Mesenchymal stem cell (in vitro differentiated cells and primary cell): Measurements from ENCODE around the gene NGEF. TPM values are rescaled to one million over a fixed set of nuclear protein-coding genes. Genes with fewer than 3 reads are reported as not detected.

Source experiments
- DNase-seq: peaks from one replicate; pipeline ENCODE4 v3.0.0-alpha.2; 2013
- H2AFZ ChIP-seq: one replicate; pipeline ENCODE4 v1.6.1; 2013; ENCODE audit warnings: low read depth, mild to moderate bottlenecking, control low read depth, inconsistent platforms, low read length, moderate library complexity
- H2AK5ac ChIP-seq: 2 replicates; pipeline ENCODE4 v1.6.1; 2013; ENCODE audit warnings: low read length, moderate library complexity, mild to moderate bottlenecking, inconsistent platforms; ENCODE audit not compliant: severe bottlenecking
- H2BK120ac ChIP-seq: one replicate; pipeline ENCODE4 v1.6.1; 2013; ENCODE audit warnings: low read depth, mild to moderate bottlenecking, inconsistent platforms, low read length, moderate library complexity
- H2BK12ac ChIP-seq, 2 experiments: one replicate each; pipeline ENCODE4 v1.6.1; 2013; ENCODE audit warnings: inconsistent platforms in 2 of 2, low read length in 2 of 2, mild to moderate bottlenecking in 2 of 2, moderate library complexity in 2 of 2, control low read depth in 1 of 2
- H2BK15ac ChIP-seq: one replicate; pipeline ENCODE4 v1.6.1; 2013; ENCODE audit warnings: mild to moderate bottlenecking, low read depth, inconsistent platforms; ENCODE audit not compliant: poor library complexity, severe bottlenecking
- H2BK5ac ChIP-seq: 2 replicates; pipeline ENCODE4 v1.6.1; 2013; ENCODE audit warnings: low read depth, mild to moderate bottlenecking, low read length, control low read depth, inconsistent platforms; ENCODE audit not compliant: poor library complexity, severe bottlenecking
- H3K14ac ChIP-seq, 2 experiments: one replicate each; pipeline ENCODE4 v1.6.1; 2013; ENCODE audit warnings: inconsistent platforms in 2 of 2, low read length in 2 of 2, control low read depth in 1 of 2, mild to moderate bottlenecking in 1 of 2, moderate library complexity in 1 of 2
- H3K18ac ChIP-seq, 2 experiments: one replicate each; pipeline ENCODE4 v1.6.1; 2013; ENCODE audit warnings: inconsistent platforms in 2 of 2, low read length in 2 of 2, control low read depth in 1 of 2, low read depth in 1 of 2, mild to moderate bottlenecking in 1 of 2
- H3K23ac ChIP-seq, 2 experiments: one replicate each; pipeline ENCODE4 v1.6.1; 2013; ENCODE audit warnings: inconsistent platforms in 2 of 2, low read length in 2 of 2, mild to moderate bottlenecking in 2 of 2, moderate library complexity in 2 of 2, control low read depth in 1 of 2
- H3K27ac ChIP-seq: 2 replicates; pipeline ENCODE4 v1.5.1; 2013; ENCODE audit warnings: mild to moderate bottlenecking, moderate library complexity, low read length, control low read depth, inconsistent platforms; ENCODE audit not compliant: poor library complexity, severe bottlenecking
- H3K27me3 ChIP-seq, 2 experiments: 2 replicates each; pipeline versions ENCODE4 v1.6.1 to v1.7.0; 2013; ENCODE audit warnings: low read length in 2 of 2, mild to moderate bottlenecking in 2 of 2, moderate library complexity in 2 of 2, control low read depth in 1 of 2, inconsistent platforms in 1 of 2; ENCODE audit not compliant: control insufficient read depth in 1 of 2, insufficient read depth in 1 of 2
- H3K36me3 ChIP-seq, 2 experiments: 2 replicates each; pipeline versions ENCODE4 v1.6.1 to v1.7.0; 2013; ENCODE audit warnings: low read length in 2 of 2, control low read depth in 1 of 2, inconsistent platforms in 1 of 2, low read depth in 1 of 2, mild to moderate bottlenecking in 1 of 2; ENCODE audit not compliant: insufficient read depth in 2 of 2, control insufficient read depth in 1 of 2
- H3K4ac ChIP-seq, 2 experiments: one replicate each; pipeline ENCODE4 v1.6.1; 2013; ENCODE audit warnings: inconsistent platforms in 2 of 2, low read length in 2 of 2, mild to moderate bottlenecking in 2 of 2, moderate library complexity in 2 of 2, control low read depth in 1 of 2, low read depth in 1 of 2
- H3K4me1 ChIP-seq: 2 replicates; pipeline ENCODE4 v1.6.1; 2013; ENCODE audit warnings: low read depth, low read length, control low read depth; ENCODE audit not compliant: control insufficient read depth, insufficient read depth
- H3K4me2 ChIP-seq: 2 replicates; pipeline ENCODE4 v1.6.1; 2013; ENCODE audit warnings: low read length, mild to moderate bottlenecking, inconsistent platforms; ENCODE audit not compliant: poor library complexity, severe bottlenecking
- H3K4me3 ChIP-seq, 2 experiments: 2 replicates each; pipeline versions ENCODE4 v1.5.1 to v1.7.0; 2013; ENCODE audit warnings: low read length in 2 of 2, mild to moderate bottlenecking in 2 of 2, control low read depth in 1 of 2, low read depth in 1 of 2; ENCODE audit not compliant: insufficient read depth in 1 of 2
- H3K79me1 ChIP-seq: replicated peaks from 2 replicates; pipeline ENCODE4 v1.6.1; 2013; ENCODE audit warnings: mild to moderate bottlenecking, control low read depth, low read length, inconsistent platforms; ENCODE audit not compliant: poor library complexity, severe bottlenecking
- H3K9ac ChIP-seq: 2 replicates; pipeline ENCODE4 v1.7.0; 2013; ENCODE audit warnings: mild to moderate bottlenecking, low read length, moderate library complexity
- H3K9me3 ChIP-seq: 2 replicates; pipeline ENCODE4 v1.7.0; 2013; ENCODE audit warnings: mild to moderate bottlenecking, low read length; ENCODE audit not compliant: control insufficient read depth
- H4K8ac ChIP-seq: one replicate; pipeline ENCODE4 v1.6.1; 2013; ENCODE audit warnings: inconsistent platforms, mild to moderate bottlenecking, low read length, moderate library complexity
- H4K91ac ChIP-seq: one replicate; pipeline ENCODE4 v1.6.1; 2013; ENCODE audit warnings: mild to moderate bottlenecking, low read length, inconsistent platforms
- WGBS: methylation state at CpG from one replicate; pipeline ENCODE4 v1.1.7; 2013; ENCODE audit warnings: mixed read lengths; 5-methylcytosine and 5-hydroxymethylcytosine counted together
- polyA plus RNA-seq, 2 experiments: library from polyadenylated mRNA; stranded (reverse); fragments of 200-250 nt; gene quantifications; one replicate each; pipeline ENCODE4 v1.2.3, GENCODE V29; 2013

The NGEF gene
- polyA plus RNA-seq (2013, experiment 1 of 2), result 0.15 TPM
- 0.15 TPM for polyA plus RNA-seq (2013, experiment 2 of 2)

GRCh38 chr2:233013027-233013461 lies at the start of gene NGEF:
Gene NGEF, minus strand, starts transcription at chr2:233013256. Its CDS starts 38,366 bp downstream, at chr2:232974890.
- no peak within 1 kb of the TSS for H3K27ac ChIP-seq
- H2AFZ ChIP-seq, result no peak within 1 kb of the TSS
- no peaks in the 10 kb centered on the region for H3K27me3 ChIP-seq
- H3K14ac ChIP-seq, result no peak within 1 kb of the TSS
- H2BK15ac ChIP-seq, result no peak within 1 kb of the TSS
- H3K79me1 ChIP-seq, result no peaks in the 10 kb centered on the region
- H4K91ac ChIP-seq, result no peak within 1 kb of the TSS
- 85% methylated on average over 12 of the region's 12 CpGs for WGBS
- H3K4me1 ChIP-seq, result no peaks in the 10 kb centered on the region
- H3K4me2 ChIP-seq, result no peak within 1 kb of the TSS
- no peak within 1 kb of the TSS for H3K23ac ChIP-seq
- no peak within 1 kb of the TSS for H4K8ac ChIP-seq
- H2BK5ac ChIP-seq, result no peak within 1 kb of the TSS
- H3K9me3 ChIP-seq, result peaks cover 2% of the 10 kb centered on the region
- no peak within 1 kb of the TSS for H3K4me3 ChIP-seq
- H2BK120ac ChIP-seq, result no peak within 1 kb of the TSS
- no peak for DNase-seq
- H3K4ac ChIP-seq, result no peak within 1 kb of the TSS
- H2BK12ac ChIP-seq, result no peak within 1 kb of the TSS
- H3K36me3 ChIP-seq, result no peaks in the 10 kb centered on the region
- H2AK5ac ChIP-seq, result no peak within 1 kb of the TSS
- H3K18ac ChIP-seq, result no peak within 1 kb of the TSS
- no peak within 1 kb of the TSS for H3K9ac ChIP-seq

- no peak overlapping the region for H2BK15ac ChIP-seq
- H3K79me1 ChIP-seq, result no peaks in the 10 kb centered on the region
- H2AFZ ChIP-seq, result no peak overlapping the region
- peak overlapping the region; percentile 7 for H4K8ac ChIP-seq
- H2BK5ac ChIP-seq, result no peak overlapping the region
- H3K18ac ChIP-seq, result peak overlapping the region in 1 of 2 experiments; percentile 30
- peak overlapping the region in 1 of 2 experiments; percentile 2 for H3K14ac ChIP-seq
- H3K4me3 ChIP-seq, result no peak overlapping the region
- no peaks in the 10 kb centered on the region for H3K9me3 ChIP-seq
- H3K4ac ChIP-seq, result no peak overlapping the region
- H2BK120ac ChIP-seq, result no peak overlapping the region
- no peaks in the 10 kb centered on the region for H3K36me3 ChIP-seq
- no peak overlapping the region for H3K9ac ChIP-seq
- no peak overlapping the region for H3K27ac ChIP-seq
- H2BK12ac ChIP-seq, result no peak overlapping the region
- H2AK5ac ChIP-seq, result no peak overlapping the region
- DNase-seq, result no peak
- 81% methylated on average over 3 of the region's 4 CpGs for WGBS
- H3K4me2 ChIP-seq, result no peak overlapping the region
- H3K23ac ChIP-seq, result no peak overlapping the region
- peaks cover 4% of the 10 kb centered on the region for H3K4me1 ChIP-seq
- H4K91ac ChIP-seq, result no peak overlapping the region
- H3K27me3 ChIP-seq, result peaks cover 0 to 11% of the 10 kb centered on the region in 2 experiments
These were observed 49.4 kb upstream of the NGEF start for GRCh38 chr2:233062451-233062850.

GRCh38 chr2:233061591-233062450 lies 48.8 kb upstream of the NGEF start:
- Histone ChIP-seq H3K4me2 (no peak overlapping the region), H2BK12ac (no peak overlapping the region), H3K14ac (no peak overlapping the region), H3K79me1 (no peaks in the 10 kb centered on the region), H3K4me1 (peaks cover 4% of the 10 kb centered on the region), H3K27me3 (peaks cover 0 to 11% of the 10 kb centered on the region in 2 experiments), H2BK5ac (no peak overlapping the region), H3K4ac (no peak overlapping the region), H2AFZ (peak overlapping the region; percentile 36), H3K9me3 (no peaks in the 10 kb centered on the region), H3K18ac (peak overlapping the region in 1 of 2 experiments; percentile 30), H3K27ac (no peak overlapping the region), H4K91ac (no peak overlapping the region), H2AK5ac (no peak overlapping the region), H4K8ac (no peak overlapping the region), H3K4me3 (no peak overlapping the region), H3K36me3 (no peaks in the 10 kb centered on the region), H2BK15ac (no peak overlapping the region), H3K23ac (no peak overlapping the region), H2BK120ac (no peak overlapping the region), H3K9ac (no peak overlapping the region)
- 56% methylated on average over 12 of the region's 12 CpGs for WGBS
- peak; percentile 60 for DNase-seq

GRCh38 chr2:233060980-233061590 lies 48.0 kb upstream of the NGEF start:
- WGBS, result 80% methylated on average over 10 of the region's 10 CpGs
- no peak overlapping the region for H4K91ac ChIP-seq
- no peaks in the 10 kb centered on the region for H3K79me1 ChIP-seq
- H4K8ac ChIP-seq, result no peak overlapping the region
- H3K9ac ChIP-seq, result no peak overlapping the region
- no peak for DNase-seq
- no peak overlapping the region for H2BK5ac ChIP-seq
- H3K23ac ChIP-seq, result no peak overlapping the region
- no peak overlapping the region for H2BK12ac ChIP-seq
- no peak overlapping the region for H3K4ac ChIP-seq
- no peaks in the 10 kb centered on the region for H3K9me3 ChIP-seq
- peaks cover 0 to 11% of the 10 kb centered on the region in 2 experiments for H3K27me3 ChIP-seq
- no peaks in the 10 kb centered on the region for H3K36me3 ChIP-seq
- H2BK15ac ChIP-seq, result no peak overlapping the region
- H3K4me2 ChIP-seq, result no peak overlapping the region
- no peak overlapping the region for H3K4me3 ChIP-seq
- H2BK120ac ChIP-seq, result no peak overlapping the region
- H3K18ac ChIP-seq, result no peak overlapping the region
- H3K4me1 ChIP-seq, result peaks cover 4% of the 10 kb centered on the region
- H3K27ac ChIP-seq, result no peak overlapping the region
- H2AK5ac ChIP-seq, result no peak overlapping the region
- H2AFZ ChIP-seq, result no peak overlapping the region
- no peak overlapping the region for H3K14ac ChIP-seq
